Neural cell (in vitro differentiated cells): ENCODE measurements around the gene RNF44. TPM values are rescaled to one million over a fixed set of nuclear protein-coding genes. Genes with fewer than 3 reads are reported as not detected.
"Not testable (repeated sequence)": the region's sequence is repeated elsewhere in the genome, so short reads cannot be mapped to it uniquely, and the experiment has no call there.

ENCODE experiments used
- H2AFZ ChIP-seq: fragments of 200-600, 300-800 bp; sonication (generic), shearing (Covaris generic); 2 replicates; pipeline ENCODE4 v1.6.0; 2014; ENCODE audit warnings: low read depth, mild to moderate bottlenecking, antibody characterized with exemption, low read length, moderate library complexity
- H3F3A ChIP-seq: fragments of 200-600 bp; shearing (Covaris generic); 2 replicates; pipeline ENCODE4 v1.6.1; 2016; ENCODE audit warnings: mild to moderate bottlenecking, moderate library complexity, mixed read lengths, antibody characterized with exemption, low read length; ENCODE audit not compliant: insufficient read depth, poor library complexity, severe bottlenecking
- H3K27ac ChIP-seq: fragments of 200-600, 300-800 bp; sonication (generic), shearing (Covaris generic); 2 replicates; pipeline ENCODE4 v1.5.1; 2014; ENCODE audit warnings: mild to moderate bottlenecking, low read length, moderate library complexity
- H3K27me3 ChIP-seq: fragments of 300-800, 200-600 bp; sonication (generic), shearing (Covaris generic); 2 replicates; pipeline ENCODE4 v1.6.0; 2014; ENCODE audit warnings: mild to moderate bottlenecking, low read depth, low read length, moderate library complexity; ENCODE audit not compliant: insufficient read depth
- H3K36me3 ChIP-seq: fragments of 300-800, 200-600 bp; sonication (generic), shearing (Covaris generic); 2 replicates; pipeline ENCODE4 v1.5.1; 2014; ENCODE audit warnings: mild to moderate bottlenecking, antibody characterized with exemption, low read length, moderate library complexity; ENCODE audit not compliant: insufficient read depth
- H3K4me2 ChIP-seq: fragments of 300-800, 200-600 bp; sonication (generic), shearing (Covaris generic); 2 replicates; pipeline ENCODE4 v1.6.0; 2014; ENCODE audit warnings: mild to moderate bottlenecking, low read length
- H3K4me3 ChIP-seq: fragments of 300-800, 200-600 bp; sonication (generic), shearing (Covaris generic); 2 replicates; pipeline ENCODE4 v1.5.1; 2014; ENCODE audit warnings: mild to moderate bottlenecking, low read length, moderate library complexity
- H3K79me2 ChIP-seq: fragments of 200-600 bp; shearing (Covaris generic); replicated peaks from 2 replicates; pipeline ENCODE4 v1.6.0; 2014; ENCODE audit warnings: mild to moderate bottlenecking, low read length, moderate library complexity; ENCODE audit not compliant: insufficient read depth
- H3K9ac ChIP-seq: fragments of 300-800, 200-600 bp; sonication (generic), shearing (Covaris generic); 2 replicates; pipeline ENCODE4 v1.6.1; 2016; ENCODE audit warnings: mild to moderate bottlenecking, low read length, mixed read lengths
- H3K9me2 ChIP-seq: fragments of 200-600 bp; shearing (Covaris generic); 2 replicates; pipeline ENCODE4 v1.6.1; 2016; ENCODE audit warnings: mild to moderate bottlenecking, low read length, mixed read lengths; ENCODE audit not compliant: insufficient read depth
- H3K9me3 ChIP-seq: fragments of 200-600, 300-800 bp; sonication (generic), shearing (Covaris generic); 2 replicates; pipeline ENCODE4 v1.6.1; 2016; ENCODE audit warnings: mild to moderate bottlenecking, mixed run types, low read length, moderate library complexity, mixed read lengths
- H4K20me1 ChIP-seq: fragments of 200-600 bp; shearing (Covaris generic); 2 replicates; pipeline ENCODE4 v1.6.1; 2016; ENCODE audit warnings: mild to moderate bottlenecking, mixed run types; ENCODE audit not compliant: insufficient read depth
- CTCF ChIP-seq: fragments of 450-650 bp; IDR thresholded peaks from 2 replicates; pipeline ENCODE4 v1.5.1; 2014; ENCODE audit warnings: antibody characterized with exemption, mild to moderate bottlenecking, moderate library complexity; ENCODE audit not compliant: poor library complexity, severe bottlenecking
- EZH2 ChIP-seq: fragments of 200-600, 300-800 bp; shearing (Covaris generic), sonication (generic); IDR thresholded peaks from 2 replicates; pipeline ENCODE4 v1.6.1; 2014; ENCODE audit warnings: antibody characterized with exemption, low read length, borderline replicate concordance, mild to moderate bottlenecking; ENCODE audit not compliant: insufficient read depth, poor library complexity, severe bottlenecking
- MXI1 ChIP-seq: fragments of 450-650 bp; conservative IDR thresholded peaks from 2 replicates; pipeline ENCODE4 v1.6.1; 2014; ENCODE audit warnings: antibody characterized with exemption, mild to moderate bottlenecking; ENCODE audit not compliant: poor library complexity, severe bottlenecking
- POLR2AphosphoS5 ChIP-seq: IDR thresholded peaks from 2 replicates; pipeline ENCODE4 v1.6.1; 2012
- RAD21 ChIP-seq: fragments of 450-650 bp; conservative IDR thresholded peaks from 2 replicates; pipeline ENCODE4 v1.6.1; 2014; ENCODE audit warnings: antibody characterized with exemption, mild to moderate bottlenecking, moderate library complexity
- SMC3 ChIP-seq: fragments of 450-650 bp; conservative IDR thresholded peaks from 2 replicates; pipeline ENCODE4 v1.6.1; 2014; ENCODE audit warnings: antibody characterized with exemption, mild to moderate bottlenecking, moderate library complexity; ENCODE audit not compliant: poor library complexity
- polyA plus RNA-seq: library from polyadenylated mRNA; depleted of rRNA; stranded (reverse); fragments of >200 nt; gene quantifications from 2 replicates; pipeline ENCODE4 v1.2.3, GENCODE V29; 2014
- TF ChIP-seq, protein P1 (sequence below): IDR thresholded peaks from 2 replicates; pipeline ENCODE4 v1.6.1; 2012; ENCODE audit warnings: borderline replicate concordance

Gene RNF44
- polyA plus RNA-seq, 1 donor from 2014 or later: 22.2 TPM

DNA sequence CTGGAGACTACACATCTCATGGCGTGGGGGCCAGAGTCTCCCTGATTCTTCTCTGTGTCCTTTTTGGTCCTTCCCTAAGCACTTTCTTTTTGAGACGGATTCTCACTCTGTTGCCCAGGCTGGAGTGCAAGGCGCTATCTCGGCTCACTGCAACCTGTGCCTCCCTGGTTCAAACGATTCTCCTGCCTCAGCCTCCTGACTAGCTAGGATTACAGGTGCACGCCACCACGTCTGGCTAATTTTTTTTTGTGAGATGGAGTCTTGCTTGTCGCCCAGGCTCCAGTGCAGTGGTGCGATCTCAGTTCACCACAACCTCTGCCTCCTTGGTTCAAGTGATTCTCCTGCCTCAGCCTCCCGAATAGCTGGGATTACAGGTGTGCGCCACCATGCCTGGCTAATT, 13.7 kb upstream of the RNF44 start:
- H3K9me3 ChIP-seq: not testable (repeated sequence)

GRCh38 chr5:176550275-176550831, 13.2 kb upstream of the RNF44 start:
- TF ChIP-seq SMC3: no peak
- no peak for TF ChIP-seq EZH2
- TF ChIP-seq MXI1: no peak
- TF ChIP-seq CTCF: no peak
- TF ChIP-seq POLR2AphosphoS5: no peak
- TF ChIP-seq, protein P1, sequence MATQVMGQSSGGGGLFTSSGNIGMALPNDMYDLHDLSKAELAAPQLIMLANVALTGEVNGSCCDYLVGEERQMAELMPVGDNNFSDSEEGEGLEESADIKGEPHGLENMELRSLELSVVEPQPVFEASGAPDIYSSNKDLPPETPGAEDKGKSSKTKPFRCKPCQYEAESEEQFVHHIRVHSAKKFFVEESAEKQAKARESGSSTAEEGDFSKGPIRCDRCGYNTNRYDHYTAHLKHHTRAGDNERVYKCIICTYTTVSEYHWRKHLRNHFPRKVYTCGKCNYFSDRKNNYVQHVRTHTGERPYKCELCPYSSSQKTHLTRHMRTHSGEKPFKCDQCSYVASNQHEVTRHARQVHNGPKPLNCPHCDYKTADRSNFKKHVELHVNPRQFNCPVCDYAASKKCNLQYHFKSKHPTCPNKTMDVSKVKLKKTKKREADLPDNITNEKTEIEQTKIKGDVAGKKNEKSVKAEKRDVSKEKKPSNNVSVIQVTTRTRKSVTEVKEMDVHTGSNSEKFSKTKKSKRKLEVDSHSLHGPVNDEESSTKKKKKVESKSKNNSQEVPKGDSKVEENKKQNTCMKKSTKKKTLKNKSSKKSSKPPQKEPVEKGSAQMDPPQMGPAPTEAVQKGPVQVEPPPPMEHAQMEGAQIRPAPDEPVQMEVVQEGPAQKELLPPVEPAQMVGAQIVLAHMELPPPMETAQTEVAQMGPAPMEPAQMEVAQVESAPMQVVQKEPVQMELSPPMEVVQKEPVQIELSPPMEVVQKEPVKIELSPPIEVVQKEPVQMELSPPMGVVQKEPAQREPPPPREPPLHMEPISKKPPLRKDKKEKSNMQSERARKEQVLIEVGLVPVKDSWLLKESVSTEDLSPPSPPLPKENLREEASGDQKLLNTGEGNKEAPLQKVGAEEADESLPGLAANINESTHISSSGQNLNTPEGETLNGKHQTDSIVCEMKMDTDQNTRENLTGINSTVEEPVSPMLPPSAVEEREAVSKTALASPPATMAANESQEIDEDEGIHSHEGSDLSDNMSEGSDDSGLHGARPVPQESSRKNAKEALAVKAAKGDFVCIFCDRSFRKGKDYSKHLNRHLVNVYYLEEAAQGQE: no peak
- Histone ChIP-seq H3K9ac (no peak overlapping the region), H3K9me2 (no peaks in the 10 kb centered on the region), H2AFZ (no peak overlapping the region), H3K27me3 (no peaks in the 10 kb centered on the region), H3K36me3 (no peaks in the 10 kb centered on the region), H3K9me3 (no peaks in the 10 kb centered on the region), H3K4me2 (no peak overlapping the region), H3K4me3 (no peak overlapping the region), H4K20me1 (no peaks in the 10 kb centered on the region), H3F3A (no peaks in the 10 kb centered on the region), H3K79me2 (no peaks in the 10 kb centered on the region), H3K27ac (no peak overlapping the region)

More for the DNA sequence above, 13.7 kb upstream of the RNF44 start:
- H4K20me1 ChIP-seq, H3K9ac ChIP-seq, H3K27ac ChIP-seq, H3K27me3 ChIP-seq, H3K4me2 ChIP-seq, H3K36me3 ChIP-seq, H3K79me2 ChIP-seq, H2AFZ ChIP-seq, H3K9me2 ChIP-seq, H3F3A ChIP-seq, H3K4me3 ChIP-seq: not testable (repeated sequence)

- Histone ChIP-seq H2AFZ (no peak overlapping the region), H3K27me3 (no peaks in the 10 kb centered on the region), H4K20me1 (no peaks in the 10 kb centered on the region), H3K79me2 (no peaks in the 10 kb centered on the region), H3F3A (no peaks in the 10 kb centered on the region), H3K9me2 (no peaks in the 10 kb centered on the region), H3K9me3 (no peaks in the 10 kb centered on the region), H3K4me3 (no peak overlapping the region), H3K27ac (no peak overlapping the region), H3K9ac (no peak overlapping the region), H3K36me3 (no peaks in the 10 kb centered on the region), H3K4me2 (no peak overlapping the region)
- no peak for TF ChIP-seq CTCF
- TF ChIP-seq MXI1: no peak
- TF ChIP-seq POLR2AphosphoS5: no peak
- TF ChIP-seq, protein P1: no peak
- TF ChIP-seq EZH2: no peak
- TF ChIP-seq SMC3: no peak
- no peak for TF ChIP-seq RAD21
Measured at GRCh38 chr5:176549871-176550270, 12.7 kb upstream of the RNF44 start.
